HG03097 (cell line): ENCODE results near the gene GRIN3B.

ENCODE experiments used
- ATAC-seq: cut with Tn5 transposase; IDR thresholded peaks from one replicate; pipeline ENCODE4 v1.9.1; 2021; ENCODE audit not compliant: unreplicated experiment, low FRiP score

The GRIN3B gene

GRCh38 chr19:964761-965694 lies 35.2 kb upstream of the GRIN3B start:
- ATAC-seq, result no peak

- ATAC-seq, result no peak
Observed at GRCh38 chr19:966485-967088, 33.6 kb upstream of the GRIN3B start.

GRCh38 chr19:970695-971094 lies 29.5 kb upstream of the GRIN3B start:
- no peak for ATAC-seq

- ATAC-seq, result no peak
Observed at GRCh38 chr19:971795-972194, 28.4 kb upstream of the GRIN3B start.

DNA sequence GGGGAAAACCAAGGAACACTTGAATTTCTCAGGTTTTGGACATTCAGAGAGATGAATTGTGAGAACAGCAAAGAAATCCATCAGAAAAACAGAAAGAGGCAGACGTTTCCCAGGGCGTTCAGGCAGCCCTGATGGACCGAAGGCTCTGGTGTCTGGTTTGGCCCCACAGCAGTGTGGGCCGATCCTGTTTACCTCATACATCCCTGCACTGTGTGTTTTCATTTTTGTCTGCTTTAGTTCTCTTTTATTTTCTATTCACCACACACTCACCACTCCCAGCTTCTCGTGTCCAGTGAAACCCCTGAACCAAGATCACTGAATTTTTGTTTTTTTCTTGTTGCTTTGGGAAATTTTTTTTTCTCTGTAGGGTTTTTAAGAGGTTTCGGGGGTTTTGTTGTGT lies 27.9 kb upstream of the GRIN3B start:
- no peak for ATAC-seq

GRCh38 chr19:973726-974563 lies 26.3 kb upstream of the GRIN3B start:
- no peak for ATAC-seq

DNA sequence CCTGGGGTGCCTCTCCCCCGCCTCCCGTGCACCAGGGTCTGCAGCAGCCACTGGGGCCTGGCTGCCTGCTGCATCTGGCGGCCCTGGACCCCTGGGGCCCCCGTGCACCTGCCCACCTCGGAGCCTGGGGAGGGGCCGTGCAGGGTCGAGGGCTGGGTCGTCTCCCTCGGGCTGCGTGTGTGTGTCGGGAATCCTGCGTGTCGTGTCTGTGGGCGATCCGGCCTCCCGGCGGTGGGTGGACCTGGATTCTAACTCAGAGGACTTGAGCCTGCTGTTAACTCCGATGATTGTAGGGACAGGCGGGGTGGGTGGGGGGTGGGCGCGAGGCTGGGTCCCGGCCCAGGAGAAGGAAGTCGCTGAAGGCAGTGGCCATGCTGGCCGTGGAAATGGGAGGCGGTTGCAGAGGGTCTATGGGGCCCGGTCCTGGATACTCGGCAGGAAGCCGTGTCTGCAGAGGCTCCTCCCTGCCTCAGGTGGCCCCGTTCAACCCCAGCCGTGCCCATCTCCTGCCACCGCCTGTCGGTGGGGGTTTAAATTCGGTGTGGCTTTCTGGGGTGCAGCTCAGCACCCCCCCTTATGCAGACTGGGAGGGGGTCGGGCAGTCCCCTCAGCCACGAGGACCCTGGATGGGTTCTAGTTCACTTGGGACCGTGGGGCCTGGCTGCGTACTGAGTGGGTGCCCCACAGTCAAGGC lies 25.5 kb upstream of the GRIN3B start:
- ATAC-seq, result no peak

DNA sequence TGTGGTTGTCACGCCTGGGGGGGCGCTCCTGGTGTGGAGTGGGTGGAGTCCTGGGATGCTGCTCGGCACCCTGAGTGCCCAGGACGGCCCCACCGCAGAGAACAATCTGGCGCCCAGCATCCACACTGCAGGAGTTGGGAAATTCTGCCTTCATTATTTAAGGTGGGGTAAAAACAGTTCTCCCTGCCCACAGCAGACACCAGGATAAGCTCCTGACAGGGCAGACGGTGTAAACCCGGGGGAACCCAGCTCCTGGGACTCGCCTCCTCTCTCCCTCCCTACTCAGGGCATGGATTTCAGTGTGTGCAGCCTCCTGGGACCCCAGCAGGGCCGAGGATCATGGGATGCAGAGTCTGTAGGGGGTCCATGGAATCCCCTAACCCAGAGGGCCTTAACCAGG lies 23.7 kb upstream of the GRIN3B start:
- no peak for ATAC-seq

GRCh38 chr19:977058-977464 lies 23.2 kb upstream of the GRIN3B start:
- ATAC-seq, result no peak

GRCh38 chr19:979318-979741 lies 20.9 kb upstream of the GRIN3B start:
- ATAC-seq, result no peak

DNA sequence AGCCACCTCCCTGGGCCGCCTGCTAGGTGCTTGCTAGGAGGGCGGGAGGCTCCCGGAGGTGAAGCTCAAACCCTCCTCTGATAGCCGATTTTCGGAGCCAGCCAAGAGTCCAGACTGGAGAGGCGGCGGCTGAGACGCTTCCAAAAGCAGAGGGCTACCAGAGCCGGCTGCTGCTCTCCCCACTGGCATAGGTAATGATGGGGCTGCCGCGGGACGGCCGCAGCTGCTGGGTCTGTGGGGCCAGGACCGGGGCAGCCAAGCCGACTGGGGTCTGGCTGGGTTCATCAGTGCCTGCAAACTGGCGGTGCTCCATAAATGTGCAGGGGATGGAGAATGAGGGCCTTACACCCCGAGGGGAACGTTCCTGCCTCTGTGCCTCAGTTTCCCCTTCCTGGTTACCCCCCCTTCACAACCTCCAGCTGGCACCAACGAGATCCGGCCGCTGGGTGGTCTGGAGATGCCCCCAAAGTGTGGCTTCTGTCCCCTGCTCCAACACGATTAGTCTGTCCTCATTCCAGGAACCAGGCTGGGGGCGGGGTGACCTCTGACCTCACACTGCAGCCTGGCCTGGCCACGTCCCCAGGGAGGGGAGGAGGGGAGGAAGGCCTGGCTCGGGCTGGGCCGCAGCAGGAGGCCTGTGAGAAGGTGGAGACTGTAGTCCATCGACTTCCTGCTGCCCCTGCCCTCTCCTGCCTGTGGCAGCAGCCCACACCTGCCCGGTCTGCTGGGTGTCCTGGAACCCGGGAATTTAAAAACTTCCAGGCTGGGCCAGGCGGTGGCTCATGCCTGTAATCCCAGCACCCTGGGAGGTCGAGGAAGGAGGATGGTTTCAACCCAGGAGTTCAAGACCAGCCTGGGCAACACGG lies 19.9 kb upstream of the GRIN3B start:
- no peak for ATAC-seq

DNA sequence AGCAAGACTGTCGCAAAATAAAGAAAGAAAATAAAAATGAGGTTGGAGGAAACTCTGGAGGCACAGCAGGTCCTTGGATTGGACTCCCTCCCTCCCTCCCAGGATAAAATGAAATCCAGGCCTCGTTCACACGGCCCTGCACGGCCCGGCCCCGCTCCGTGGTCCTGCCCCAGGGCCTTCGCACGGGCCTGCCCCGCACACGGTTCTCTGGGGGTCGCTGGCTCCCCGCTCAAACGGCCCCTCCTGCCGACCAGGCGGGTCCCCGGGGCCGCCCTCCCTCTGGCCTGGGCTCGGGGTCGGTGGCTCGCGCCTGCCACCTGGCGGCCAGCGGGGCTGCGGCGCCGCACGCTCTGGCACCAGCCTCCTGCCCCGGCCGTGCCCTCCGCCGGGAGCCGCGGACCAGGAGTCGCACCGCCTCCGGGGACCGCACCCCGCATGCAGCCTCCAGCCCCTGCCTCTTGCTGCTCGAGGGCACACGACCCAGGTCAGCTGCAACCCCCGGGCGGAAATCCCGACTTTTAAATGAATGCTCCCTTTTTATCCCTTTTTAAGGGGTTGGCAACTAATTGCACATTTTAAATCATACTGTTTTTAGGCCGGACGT lies 17.6 kb upstream of the GRIN3B start:
- no peak for ATAC-seq

DNA sequence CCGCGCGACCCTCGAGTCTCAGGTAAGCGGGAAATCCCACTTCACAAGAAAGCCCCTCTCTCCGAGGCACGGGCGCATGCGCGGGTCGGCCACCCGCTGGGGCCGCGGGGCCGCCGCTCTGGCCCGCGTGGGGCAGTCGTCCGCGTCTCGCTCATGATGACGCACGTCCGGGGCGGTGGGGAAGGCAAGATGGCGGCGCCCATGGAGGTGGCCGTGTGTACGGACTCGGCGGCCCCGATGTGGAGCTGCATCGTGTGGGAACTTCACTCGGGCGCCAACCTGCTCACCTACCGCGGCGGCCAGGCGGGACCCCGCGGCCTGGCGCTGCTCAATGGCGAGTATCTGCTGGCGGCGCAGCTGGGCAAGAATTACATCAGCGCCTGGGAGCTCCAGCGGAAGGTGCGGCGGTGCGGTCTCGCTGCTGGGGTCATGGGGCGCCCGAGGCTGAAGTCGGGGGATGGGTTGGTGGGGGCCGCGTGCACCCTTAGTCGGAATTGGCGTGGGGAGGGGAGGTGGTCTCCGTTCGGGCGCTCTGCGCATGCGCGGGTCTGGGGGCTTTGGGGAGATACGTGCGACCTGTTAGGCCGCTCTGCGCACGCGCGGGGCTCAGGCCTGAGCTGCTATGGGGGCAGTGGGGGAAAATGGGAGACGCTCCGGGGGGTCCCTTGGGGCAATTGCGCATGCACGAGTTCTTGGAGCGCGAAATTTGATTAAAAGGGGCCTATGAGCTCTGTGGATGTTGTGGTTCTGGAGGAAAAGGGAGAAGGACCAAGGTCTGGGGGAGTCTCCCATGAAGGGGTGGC lies 15.9 kb upstream of the GRIN3B start, which contains the start of gene WDR18:
Gene WDR18 (plus strand): TSS at position 181 of the 803 bp plus-strand sequence. CDS start 9 bp downstream, at position 190.
- no peak for ATAC-seq

GRCh38 chr19:986083-986482 lies 14.1 kb upstream of the GRIN3B start:
- no peak for ATAC-seq

DNA sequence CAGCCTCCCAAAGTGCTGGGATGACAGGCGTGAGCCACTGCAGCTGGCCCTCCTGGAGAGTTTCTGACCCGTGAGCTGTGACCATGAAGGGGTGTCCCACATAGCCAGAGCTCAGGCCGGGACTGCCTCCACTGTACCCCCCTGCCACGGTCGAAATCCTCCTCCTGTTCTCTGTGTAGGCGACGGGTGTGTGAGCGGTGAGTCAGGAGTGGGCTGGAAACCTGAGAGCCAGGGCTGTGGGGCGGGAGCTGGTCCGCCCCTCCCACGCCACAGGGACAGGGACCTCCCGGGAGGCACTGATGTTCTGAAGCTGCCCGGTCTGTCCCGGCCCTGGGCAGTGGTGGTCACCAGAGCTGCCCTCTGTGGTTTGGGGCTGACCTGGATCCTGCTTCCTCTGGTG lies 12.1 kb upstream of the GRIN3B start:
- ATAC-seq, result no peak

- no peak for ATAC-seq
Observed at GRCh38 chr19:988510-988909, 11.7 kb upstream of the GRIN3B start.

DNA sequence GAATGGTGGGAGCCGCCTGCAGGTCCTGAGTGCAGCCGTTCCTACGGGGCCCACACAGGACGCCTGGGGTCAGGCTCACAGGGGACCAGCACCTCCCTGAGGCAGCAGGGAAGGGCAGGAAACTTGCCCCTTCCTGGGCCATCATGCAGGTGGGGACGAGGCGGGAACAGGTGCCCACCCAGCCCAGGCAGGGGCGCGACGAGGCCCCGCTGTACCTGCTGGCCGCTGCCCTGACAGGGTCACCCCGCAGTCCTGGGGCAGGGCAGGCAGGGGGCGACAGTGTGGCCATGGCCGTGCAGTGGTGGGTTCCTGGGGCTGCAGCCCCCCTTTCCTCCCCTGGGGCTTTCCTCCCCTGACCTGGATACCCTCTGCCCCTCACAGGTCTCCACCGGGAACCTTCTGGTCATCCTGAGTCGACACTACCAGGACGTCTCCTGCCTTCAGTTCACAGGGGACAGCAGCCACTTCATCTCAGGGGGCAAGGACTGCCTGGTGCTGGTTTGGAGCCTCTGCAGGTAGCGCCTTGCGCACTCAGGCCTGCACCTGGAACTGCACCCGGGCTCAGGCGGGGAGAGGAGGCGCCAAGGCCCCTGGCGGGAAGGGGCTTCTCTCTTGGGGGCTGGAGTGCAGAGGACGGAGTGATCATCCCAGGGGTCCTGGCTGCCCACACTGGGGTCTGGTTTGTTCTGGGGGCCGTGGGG lies 10.7 kb upstream of the GRIN3B start:
- no peak for ATAC-seq

DNA sequence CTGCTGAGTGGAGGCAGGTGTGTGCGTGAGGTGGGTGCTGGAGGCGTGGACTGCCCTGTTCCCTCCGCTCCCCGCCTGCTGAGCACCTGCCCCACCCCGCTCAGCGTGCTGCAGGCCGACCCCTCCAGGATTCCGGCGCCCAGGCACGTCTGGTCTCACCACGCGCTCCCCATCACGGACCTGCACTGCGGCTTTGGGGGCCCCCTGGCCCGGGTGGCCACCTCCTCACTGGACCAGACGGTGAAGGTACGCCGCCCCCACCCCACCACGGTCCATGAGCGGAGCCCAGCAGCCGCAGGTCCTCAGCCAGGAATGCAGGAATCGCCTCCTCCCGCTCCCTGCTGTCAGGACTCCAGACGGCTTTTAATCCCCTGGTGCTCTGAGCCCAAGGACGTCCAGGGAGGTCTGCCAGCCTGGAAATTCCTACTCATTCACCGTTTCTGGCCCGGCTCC lies 10.1 kb upstream of the GRIN3B start:
- ATAC-seq, result no peak
